GM19372 (cell line): ENCODE measurements around the gene HNRNPL.

Experiments used
- ATAC-seq: cut with Tn5 transposase; IDR thresholded peaks from one replicate; pipeline ENCODE4 v1.9.1; 2021; ENCODE audit warnings: mild to moderate bottlenecking, low read depth, moderate library complexity; ENCODE audit not compliant: unreplicated experiment

The HNRNPL gene

DNA sequence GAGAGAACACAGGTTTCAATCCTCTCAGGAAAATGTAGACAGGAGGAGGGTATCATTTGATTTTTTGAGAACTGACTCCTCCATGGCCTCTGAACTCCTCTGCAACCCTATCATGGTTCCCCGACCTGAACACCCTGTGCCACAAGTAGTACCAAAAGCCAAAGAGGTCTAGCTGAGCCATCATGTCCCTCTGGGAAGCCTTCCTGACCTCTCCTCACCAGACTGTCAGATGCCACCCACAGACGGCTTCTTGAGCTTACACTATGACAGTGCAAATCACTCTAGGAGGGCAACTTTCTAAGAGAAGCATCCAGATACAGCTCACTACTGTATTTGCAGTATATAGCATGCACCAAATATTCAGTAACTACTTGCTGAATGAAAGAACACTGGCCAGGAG is 3.7 kb downstream of the HNRNPL start:
- no peak for ATAC-seq

DNA sequence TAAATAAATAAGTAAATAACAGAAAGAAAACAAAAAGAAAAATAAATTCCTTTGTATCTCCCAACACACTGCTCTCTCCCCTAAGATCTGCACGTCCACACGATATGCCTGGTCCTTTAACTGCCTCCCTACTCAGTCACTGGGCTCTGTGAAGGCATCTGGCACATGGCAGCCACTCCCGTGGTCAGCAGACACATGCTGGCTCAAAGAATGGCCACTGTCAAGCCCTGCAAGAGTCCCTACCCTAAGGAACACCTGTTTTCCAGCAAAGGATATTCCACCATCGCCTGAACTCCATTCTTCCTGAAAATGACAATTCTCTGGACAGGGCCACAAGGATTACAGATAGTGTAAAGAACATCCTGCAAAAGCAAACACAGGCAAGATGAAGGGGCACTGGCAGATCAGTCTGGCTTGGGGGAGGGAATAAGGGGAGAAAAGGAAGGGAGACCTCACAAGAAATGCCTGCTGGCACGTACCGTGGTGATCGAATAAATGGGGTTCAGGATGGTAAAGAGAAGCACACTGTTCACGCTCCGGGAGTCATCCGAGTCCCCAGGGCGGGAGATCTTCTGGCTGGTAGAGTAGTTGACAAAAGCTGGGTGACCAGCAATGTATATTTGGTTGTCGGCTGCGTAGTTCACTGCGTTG is 4.3 kb downstream of the HNRNPL start:
- ATAC-seq, result no peak

DNA sequence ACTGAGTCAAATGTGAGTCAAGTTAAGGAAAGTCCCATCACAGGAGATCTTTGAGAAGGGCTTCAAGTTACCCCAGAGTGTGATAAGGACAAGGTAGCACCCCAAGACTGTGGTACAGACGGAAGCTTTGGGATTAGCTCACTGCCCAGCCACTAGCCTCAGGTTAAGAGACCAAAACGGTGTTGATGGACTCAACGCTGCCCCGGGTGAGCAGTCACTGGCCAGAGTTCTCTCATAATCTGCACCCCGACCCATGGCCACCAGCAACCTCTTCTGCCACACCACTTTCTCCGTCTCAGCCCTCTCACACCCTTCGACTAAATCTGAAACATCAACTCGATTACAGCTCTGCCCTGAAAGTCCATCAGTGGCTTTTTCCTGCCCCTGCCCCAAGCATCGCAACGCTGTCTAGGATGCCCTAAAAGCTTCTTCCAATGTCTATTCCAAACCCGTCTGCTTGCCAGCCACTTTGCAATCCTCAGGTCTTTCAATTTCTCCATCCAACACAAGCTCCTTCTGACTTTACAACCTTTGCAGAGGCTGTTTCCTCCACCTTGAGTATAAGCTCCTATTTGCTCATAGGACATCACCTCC is 5.6 kb downstream of the HNRNPL start:
- no peak for ATAC-seq

DNA sequence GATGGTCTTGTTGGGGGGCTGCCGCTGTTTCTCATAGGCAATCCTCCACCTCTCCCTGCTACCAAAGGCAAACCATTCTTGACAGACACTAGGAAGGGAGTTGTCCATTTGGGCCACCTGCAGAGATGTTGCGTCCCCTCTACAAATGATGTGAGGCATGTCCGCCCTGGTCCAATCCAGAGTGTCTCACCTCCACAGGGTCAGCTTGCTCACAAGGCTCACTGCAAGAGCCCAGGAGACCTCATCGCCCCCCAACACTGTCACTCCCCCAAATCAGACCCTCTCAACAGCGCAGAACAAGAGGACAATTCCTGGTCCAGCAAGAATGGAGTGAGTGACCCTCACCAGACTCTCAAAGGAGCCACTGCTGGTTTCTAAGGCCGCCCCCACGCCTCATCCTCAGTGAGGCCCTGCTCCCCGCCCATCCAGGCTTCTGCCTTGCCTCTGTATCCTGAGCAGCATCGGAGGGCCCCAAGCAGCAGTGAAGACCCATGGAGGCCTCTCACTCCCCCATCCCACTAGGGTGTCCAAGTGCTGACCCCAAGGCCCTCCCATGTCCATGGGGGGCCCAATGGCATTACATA is 6.5 kb downstream of the HNRNPL start:
- ATAC-seq, result no peak

DNA sequence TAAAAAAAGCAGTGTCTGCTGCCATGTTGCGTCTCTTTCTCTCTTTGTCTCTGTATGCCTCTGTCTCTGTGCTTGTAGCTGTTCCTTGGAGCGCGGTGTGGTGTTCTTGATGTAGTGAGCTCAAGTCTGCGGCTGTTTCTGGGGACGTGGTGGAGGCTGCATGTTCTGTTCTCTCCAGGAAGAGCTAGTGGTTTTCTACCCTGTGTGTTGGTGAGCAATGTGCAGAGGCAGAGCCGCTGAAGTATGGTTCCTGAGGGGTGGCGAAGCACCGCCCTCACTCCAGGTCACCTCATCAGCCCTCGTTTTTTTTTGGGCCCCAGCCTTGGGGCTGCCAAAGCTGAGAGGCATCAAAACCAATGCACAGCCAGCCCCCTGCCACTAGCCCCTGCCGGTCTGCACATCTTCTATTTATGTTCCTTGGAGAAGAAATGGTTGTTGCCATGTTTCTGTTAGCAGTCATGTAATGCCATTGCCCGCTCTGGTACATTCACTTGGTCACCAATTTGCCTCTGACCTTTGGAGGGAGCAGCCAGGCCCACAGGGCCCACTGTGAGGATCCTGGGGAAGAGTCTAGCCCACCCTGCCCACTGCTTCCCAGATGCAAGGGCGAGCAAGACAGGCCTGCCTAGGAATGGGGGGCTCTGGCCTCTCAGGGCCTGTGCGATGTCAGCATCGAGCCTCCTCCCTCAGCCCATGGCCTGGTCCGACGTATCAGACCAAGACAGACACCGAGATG is 7.2 kb downstream of the HNRNPL start:
- ATAC-seq, result no peak

DNA sequence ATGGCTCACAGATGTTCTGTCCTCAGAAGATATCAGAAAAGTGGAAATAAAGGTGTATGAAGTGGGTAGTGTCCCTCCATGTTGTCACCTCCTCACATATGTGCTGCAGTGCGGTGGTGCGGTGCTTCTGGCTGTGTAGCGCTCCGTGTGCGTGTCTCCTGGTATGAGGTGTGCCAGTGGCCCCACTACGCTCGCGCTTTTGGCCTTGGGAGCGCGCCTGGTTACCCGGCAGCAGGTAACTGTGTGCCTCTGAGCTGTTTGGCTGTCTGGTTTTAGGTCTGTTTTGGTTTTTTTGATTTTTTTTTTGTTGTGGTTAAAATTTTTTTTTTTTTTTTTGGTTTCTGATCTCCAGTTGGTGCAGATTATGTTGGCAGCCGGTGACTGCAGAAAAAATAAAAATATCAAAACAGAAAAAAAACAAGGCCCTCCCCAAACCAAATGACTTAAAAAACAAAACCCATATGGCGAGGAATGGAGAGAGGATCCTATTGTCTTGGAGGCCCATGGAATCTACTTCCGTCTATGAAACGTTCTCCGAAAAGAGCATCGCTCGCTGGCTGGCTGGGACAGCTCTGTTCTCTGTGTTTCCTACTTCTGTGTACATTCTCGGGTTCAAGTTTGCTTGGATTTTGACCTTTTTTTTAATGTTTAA is 7.9 kb downstream of the HNRNPL start:
- no peak for ATAC-seq

DNA sequence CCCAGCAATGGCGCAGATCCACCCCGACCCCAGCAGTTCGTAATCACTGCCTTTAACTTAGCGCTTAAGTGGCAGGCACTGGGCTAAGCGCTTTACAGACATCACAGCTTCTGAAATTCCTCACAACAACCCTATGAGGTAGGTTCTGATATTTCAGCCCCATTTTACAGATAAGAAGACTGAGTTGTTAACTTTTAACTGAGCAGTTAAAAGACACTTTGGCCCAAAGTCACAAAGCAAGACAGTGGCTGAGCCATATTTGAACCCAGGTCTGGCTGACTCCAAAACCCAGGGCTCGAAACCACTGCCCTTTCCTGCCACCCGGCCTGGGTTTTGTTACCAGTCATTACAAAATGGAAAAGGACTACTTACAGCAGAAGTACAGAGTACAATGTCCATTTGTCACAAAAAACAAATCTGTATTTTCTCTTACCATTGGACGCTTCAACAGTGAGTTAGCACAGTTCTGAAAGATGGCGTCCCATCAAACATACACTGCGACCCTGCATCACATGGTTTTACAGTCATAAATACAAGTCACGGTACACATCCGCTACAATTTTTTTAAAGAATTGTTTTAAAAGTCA is 8.5 kb downstream of the HNRNPL start:
- ATAC-seq, result no peak

GRCh38 chr19:38840583-38840968 is 9.2 kb downstream of the HNRNPL start:
- no peak for ATAC-seq

GRCh38 chr19:38839816-38840582 is 9.8 kb downstream of the HNRNPL start:
- no peak for ATAC-seq

GRCh38 chr19:38838986-38839761 is 10.6 kb downstream of the HNRNPL start:
- no peak for ATAC-seq

- no peak for ATAC-seq
Observed at GRCh38 chr19:38838208-38838985, 11.4 kb downstream of the HNRNPL start.

GRCh38 chr19:38837656-38838121 is 12.1 kb downstream of the HNRNPL start:
- no peak for ATAC-seq

GRCh38 chr19:38836983-38837626 is 12.7 kb downstream of the HNRNPL start:
- ATAC-seq, result no peak

DNA sequence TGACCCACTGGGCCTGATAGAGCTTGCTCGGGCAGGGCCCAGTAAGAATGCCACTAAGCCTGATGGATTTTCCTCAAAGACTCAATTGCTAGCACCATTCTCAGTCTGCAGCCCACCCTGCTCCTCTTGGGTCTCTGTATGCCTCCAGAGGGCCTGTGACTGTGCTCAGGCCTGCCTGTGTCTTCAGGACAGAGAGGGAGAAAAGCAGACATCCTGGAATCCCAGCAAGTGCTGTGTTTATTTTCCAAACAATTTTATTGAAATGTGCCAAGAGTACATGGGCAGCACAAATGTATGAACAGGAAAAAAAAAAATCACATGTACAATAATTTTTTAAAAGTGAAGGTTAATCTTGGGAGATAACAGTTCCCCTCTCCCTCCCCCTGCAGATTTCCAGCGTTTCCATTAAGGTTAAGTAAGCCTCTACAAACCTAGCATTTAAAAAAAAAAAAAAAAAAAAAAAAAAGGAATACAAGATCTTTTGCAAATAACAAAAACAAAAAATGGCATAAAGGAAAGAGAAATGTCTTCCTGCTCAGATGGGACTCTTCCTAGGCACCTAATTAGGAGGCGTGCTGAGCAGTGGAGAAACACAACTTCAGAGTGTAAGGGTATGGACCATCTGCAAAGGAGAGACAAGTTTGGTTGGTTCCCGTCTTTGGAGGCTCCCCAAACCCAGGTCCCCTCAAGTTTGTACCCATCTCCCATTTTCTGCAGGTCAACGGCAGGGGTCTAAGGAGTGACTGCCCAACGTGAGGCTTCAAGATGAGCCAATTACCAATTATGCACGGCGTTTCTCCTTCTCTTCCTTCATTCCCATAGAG is 13.4 kb downstream of the HNRNPL start:
- no peak for ATAC-seq

GRCh38 chr19:38834590-38834989 is 15.2 kb downstream of the HNRNPL start:
- no peak for ATAC-seq

- ATAC-seq, result no peak
Observed at GRCh38 chr19:38834104-38834490, 15.7 kb downstream of the HNRNPL start.

GRCh38 chr19:38833092-38833425 is 16.7 kb downstream of the HNRNPL start:
- no peak for ATAC-seq
